Anterior cingulate cortex (tissue), 58 donors: Measurements from ENCODE around the gene EML6.

ENCODE experiments used
- DNase-seq, 58 donors: peaks; one replicate each; lab custom pipeline; 2025; lab: John Stamatoyannopoulos, UW

EML6 gene

DNA sequence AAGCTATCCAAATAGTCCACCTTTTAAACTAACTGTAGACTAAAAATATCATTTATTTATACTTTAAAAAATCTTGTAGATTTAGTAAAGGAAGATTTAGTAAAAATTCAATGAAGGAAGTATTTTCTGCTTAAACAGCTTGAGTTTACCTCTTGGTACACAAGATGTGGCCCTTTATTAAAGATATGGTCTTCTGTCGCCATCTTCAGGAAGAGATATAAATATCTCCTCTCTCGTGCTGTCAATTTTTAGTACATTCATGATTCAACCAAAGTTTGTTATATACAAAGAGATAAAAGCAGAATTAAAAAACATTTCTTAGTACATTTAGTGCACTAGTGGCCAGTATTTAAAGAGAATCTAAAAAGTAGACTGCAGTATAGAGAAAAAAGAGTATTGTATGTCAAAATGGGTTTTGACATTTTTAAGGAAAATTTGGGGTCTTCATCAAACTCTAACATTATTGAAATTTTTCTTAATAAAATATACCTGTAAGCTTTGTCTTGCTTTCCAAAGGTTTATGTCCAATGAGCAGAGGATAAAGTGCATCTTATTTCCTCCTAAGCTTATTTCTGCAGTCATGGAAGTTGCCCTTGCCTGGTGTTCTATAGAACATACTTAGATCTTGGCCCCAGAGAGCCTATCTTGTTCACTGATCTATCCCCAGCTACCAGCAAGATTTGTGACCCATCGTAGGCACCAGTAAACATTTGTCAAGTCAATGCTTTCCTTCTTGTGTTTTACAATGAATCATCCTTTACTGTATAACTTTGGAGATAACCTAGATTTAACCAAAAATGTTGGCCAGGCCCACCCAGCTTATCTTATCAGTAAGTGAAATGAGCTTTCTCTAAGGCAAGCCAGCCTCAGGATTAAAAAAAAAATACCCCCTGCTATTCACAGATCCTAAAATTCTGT is 18.5 kb upstream of the EML6 start:
- DNase-seq: peak in 2 of 58 donors; percentile 52 to 54

DNA sequence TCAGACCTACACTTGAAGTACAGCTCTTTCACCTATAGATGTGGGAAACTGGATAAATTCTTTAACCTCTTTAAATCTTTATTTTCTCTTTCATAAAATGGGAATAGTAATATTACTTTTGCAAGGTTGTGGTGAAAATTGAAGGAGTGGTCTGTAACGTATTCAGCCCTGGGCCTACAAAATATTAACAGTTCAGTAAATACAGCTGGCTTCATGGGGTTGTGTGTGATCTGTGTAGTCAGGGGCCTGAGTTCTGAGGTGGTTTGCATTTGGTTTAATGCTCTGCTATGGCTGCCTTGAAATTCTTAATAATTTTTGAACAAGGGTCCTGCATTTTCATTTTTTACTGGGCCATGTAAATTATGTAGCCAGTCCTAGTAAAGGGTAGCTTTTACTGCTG is 16.8 kb upstream of the EML6 start:
- DNase-seq: no peak

DNA sequence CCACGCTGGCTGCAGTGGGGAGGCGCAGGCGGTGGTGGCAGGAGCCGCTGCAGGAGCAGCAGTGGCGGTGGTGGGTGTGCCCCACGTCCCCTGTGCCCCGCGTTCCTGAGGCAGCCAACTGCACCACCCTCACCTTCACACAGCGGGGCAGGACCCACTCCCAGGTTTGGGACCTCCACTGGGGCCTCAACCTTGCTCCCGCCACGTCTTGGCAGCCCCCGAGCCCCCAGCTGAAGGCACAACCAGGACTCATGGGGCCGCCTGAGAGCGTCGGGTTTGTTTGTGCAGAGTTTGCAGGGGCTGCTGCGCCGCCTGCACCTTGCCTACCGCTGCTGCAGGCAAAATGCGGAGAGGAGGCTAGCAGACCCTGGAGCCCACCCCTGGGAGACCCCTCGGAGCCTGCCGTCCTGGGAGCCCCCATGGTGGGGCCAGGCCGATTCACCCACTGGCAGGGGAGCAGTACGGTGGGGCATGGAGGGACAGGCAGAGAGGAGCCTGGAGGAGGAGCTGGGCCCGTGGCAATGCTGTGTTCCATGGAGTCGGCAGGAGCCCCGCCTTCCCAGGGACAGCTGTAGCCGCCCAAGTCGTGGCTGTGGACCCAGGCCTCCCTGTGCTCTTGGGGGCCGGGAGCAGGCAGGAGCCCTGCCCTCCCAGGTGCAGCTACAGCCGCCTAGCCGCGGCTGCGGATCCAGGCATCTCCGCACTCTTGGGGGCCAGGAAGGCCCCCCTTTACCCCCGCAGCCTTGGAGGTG is 14.7 kb upstream of the EML6 start:
- peak in 22 of 58 donors; percentile 5 to 46 (median 18) for DNase-seq

DNA sequence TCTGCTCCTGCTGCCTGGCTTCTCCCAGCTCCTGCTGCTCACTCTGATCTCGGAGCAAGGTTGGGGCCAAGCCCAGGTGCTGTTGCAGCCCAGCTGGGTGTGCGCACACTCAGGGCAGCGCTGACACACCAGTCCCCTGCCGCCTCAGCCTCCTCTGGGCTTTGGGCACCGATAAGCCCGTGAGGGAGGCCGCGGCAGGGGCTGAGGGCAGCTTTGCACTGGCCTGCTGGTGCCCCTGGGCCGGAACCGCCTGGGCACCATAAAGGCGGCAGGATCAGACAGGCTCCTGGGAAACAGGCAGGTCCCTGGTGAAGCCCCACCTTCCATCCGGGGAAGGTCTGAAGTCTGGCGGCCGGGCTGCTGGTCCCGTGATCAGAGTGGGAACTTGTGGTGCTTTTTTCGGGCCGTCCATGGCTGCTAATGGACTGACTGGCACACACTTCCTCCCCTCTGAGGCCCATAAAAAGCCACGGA is 14.1 kb upstream of the EML6 start:
- DNase-seq: peak in 3 of 58 donors; percentile 4 to 35 (median 18)

DNA sequence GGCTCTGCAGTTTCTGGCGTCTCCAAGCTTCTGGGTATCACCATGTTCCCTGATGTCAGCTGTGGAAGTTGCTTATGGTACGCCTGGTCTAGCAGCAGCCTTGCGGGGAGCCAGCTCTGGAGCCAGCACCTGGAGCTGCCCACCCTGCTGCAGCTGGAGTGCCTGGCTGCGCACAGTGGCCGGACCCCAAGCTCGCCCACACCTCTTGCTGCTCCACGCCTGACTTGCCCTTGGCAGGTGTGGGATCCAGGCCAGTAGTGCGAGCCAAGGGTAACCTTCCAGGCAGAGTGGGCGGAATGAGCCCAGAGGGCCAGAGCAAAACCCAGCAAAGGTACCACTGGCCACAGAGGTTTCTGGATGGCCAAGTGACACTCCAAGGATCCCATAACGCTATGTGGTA is 13.2 kb upstream of the EML6 start:
- no peak for DNase-seq

DNA sequence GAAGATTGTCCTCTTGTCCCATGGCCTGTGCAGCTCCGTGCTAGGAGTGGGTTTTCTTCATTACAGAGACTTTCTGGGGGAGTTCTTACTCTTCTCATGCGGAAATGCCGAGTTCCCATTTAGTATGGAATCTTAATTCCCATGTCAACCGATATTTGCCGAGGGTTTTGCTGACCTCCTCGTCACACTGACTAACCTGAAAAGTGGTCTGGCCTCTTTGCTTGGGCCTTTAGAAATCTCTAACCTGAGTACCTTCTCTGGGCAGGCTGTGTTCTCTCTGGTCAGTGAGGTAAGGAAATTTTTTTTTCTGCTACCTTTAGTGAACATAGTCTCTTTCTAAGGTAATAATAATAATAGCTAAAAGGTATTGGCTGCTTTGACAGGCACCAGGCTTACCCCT is 10.9 kb upstream of the EML6 start:
- DNase-seq: no peak

DNA sequence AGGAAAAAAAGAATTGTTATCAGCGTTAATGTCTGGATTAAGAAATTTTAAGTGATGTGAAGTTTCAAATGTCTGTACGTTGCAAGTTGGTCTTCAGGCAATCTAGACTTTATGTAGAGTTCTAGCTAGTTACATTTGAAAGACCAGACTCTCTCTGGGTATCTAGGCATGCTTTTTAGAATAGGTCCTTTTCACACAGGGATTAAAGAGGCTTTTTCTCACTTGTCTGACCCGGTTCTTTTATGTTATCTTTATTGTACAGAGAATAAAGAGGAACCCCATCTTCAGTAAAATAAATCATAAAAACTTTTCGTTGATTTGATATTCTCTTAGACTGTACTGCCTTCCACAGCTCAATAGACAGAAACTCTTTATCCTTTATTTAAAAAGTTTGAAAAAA is 8.5 kb upstream of the EML6 start:
- no peak for DNase-seq

DNA sequence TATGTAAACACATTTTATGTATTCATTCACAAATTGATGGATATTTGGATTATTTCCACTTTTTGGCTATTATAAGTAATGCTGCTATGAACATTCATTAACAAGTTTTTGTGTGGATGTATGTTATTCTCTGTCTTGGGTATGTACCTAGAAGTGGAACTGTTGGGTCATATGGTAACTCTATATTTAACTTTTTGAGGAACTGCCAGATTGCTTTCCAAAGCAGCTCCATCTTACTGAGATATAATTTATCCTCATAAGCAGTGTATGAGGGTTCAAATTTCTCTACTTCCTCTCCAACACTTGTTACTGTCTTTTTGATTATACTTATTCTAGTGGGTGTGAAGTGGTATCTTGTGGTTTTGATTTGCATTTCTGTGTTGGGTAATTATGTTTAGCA is 7.1 kb upstream of the EML6 start:
- DNase-seq: no peak

DNA sequence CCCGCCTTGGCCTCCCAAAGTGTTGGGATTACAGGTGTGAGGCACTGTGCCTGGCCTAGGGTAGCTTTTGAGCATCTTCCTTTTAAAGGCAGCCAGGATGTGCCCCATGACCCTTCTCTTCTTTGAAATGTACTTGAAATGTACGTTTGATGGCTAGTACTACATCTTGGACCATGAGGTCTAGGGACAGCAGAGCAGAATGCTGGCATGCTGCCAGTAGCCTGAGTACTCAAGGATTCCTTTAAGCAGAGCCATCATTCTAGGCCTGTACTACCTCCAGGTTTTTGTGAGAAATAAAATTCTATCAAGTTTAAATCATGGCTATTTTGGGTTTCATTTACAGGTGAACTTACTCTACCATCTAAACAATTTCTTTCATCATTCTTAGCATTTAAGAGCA is 2.9 kb upstream of the EML6 start:
- peak in 1 of 58 donors; percentile 13 for DNase-seq

- DNase-seq: no peak
These were observed 821 bp upstream of the EML6 start for GRCh38 chr2:54722641-54723040.

- no peak for DNase-seq
These were observed 616 bp downstream of the EML6 start for GRCh38 chr2:54723996-54724559.

DNA sequence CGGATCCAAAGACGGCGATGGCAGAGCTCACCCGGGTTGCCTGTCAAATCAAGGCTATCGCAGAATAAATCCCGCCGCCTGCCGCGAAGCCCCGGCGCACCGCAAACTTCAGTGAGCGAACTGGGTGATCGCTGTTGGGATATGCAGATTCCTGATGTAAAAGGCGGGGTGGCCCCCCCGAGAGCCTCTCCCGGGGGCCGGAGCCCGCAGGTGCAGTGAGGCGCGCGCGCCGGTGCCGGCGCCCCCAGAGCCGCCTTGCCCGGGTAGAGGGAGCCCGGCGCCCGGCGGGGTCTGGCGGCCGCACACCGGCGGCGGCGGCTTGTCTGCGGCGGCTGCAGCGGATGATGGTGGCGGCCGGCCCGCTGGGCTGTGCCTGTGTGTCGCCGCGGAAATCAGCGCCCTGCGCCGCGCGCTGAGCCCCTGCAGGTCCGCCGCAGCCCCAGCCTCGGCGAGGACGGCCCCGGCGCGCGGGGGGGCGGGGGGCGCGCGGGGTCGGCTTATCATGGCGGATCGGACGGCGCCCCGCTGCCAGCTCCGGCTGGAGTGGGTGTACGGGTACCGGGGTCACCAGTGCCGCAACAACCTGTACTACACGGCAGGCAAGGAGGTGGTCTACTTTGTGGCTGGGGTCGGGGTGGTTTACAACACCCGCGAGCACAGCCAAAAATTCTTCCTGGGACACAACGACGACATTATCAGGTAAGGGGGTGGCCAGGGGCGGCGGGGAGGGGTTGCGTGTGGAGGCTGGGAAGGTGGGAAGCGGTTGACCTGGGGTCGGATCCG is 1.3 kb downstream of the EML6 start:
- DNase-seq: peak in 24 of 58 donors; percentile 16 to 50 (median 32)

DNA sequence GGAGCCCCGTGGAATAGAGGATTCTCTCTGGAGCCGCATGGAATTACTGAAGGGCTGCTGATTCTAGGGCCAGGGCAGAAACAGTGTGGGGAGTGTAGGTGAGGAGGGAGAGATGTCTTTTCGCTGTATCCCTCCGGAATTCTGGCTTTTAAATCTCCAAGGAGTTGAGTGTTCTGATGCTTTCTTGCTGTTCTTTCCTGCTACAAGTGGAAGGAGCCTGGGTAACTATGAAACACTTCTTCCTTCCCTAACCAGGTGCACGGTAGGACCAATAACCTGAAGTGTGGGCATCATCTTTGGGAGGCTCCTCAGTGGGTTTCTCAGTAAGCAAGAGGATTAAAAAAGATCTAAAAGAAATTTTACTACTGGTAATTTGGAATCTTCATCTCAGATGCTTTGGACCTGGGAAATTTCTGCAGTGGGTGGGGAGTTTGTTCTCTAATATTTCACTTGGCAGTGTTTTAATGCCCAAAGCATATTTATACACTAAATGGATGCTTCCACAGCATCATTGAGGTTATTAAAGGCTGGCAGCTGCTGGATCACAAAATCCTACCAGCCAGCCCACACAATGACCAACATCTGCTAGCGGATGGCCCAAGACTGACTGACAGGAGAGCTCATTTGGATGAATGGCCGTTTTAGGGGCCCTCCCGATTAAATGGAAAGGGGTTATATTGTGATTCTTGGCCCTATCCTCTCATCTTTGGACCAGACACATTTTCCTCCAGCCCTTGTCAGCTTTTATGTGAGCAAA is 2.1 kb downstream of the EML6 start:
- DNase-seq: peak in 1 of 58 donors; percentile 6

DNA sequence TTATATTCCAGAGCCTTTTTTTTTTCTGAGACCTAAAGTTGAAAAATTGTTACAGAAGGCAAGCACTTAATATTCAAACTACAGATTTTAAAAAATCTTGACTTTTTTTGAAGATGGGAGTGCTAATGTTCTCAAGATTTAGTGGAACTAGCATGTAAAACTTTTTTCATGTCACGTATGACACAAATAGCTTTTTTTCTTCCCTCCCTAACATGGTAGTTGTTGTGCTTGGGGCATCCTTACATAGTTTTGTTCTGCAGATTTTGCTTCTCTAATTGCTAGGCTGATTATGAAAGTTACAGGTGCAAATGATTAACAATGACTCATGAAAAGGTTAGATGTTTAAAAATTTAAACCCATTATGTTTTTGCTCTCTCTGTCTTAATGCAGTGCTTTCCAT is 3.0 kb downstream of the EML6 start:
- DNase-seq: no peak

- peak in 2 of 58 donors; percentile 3 for DNase-seq
These were observed 3.5 kb downstream of the EML6 start for GRCh38 chr2:54726940-54727339.

- DNase-seq: peak in 6 of 58 donors; percentile 6 to 47 (median 13)
These were observed 5.2 kb downstream of the EML6 start for GRCh38 chr2:54728669-54729120.

DNA sequence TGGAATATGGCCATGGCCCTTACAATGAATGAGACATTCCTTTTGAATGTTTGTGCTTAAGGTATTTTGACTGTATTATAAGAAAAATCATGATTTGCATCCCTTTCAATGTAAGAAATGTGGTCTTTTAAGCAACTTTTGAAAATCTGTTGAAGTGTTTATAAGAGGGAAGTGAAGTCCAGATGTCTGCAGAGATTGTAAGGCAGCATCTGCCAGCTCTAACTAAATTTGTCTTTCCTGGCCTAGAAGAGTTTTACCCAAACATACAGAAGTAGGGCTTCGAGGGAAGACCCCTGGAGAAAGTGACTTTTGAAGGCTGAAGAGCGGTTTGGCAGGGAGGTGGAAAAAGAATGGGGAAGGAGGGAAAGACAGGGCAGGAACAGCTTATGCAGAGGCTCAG is 12.2 kb downstream of the EML6 start:
- no peak for DNase-seq

DNA sequence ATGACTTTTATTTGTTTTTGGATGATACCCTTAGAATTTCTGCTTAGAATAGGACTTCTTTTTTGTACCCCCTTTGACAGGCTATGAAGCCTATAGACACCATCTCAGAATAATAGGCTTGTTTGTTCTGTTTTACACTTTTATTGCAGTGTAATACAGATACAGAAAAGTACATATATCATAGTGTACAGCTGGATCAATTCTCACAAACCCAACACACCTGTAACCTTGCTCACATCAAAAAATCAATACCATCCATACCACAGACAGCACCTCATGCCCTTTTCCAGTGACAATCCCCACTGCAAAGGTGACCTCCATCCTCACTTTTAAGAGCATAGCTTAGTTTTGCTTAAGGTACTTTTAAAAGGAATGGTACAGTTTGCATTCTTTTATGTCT is 14.8 kb downstream of the EML6 start:
- DNase-seq: no peak

GRCh38 chr2:54740333-54740732 is 16.9 kb downstream of the EML6 start:
- DNase-seq: no peak
